ENCODE data around the gene ACTL7A.

GRCh38 chr9:108857572-108857971 lies 4.5 kb upstream of the ACTL7A start:
- no peak for TF ChIP-seq ZBTB49 (tag by site-specific recombination; IDR thresholded peaks at IDR 0.05; ENCODE audit: low read depth)
- no peak for TF ChIP-seq CTCF (tag by site-specific recombination; IDR thresholded peaks at IDR 0.05)
- no peak for TF ChIP-seq ZNF645 (tag by site-specific recombination; IDR thresholded peaks at IDR 0.05)
- no peak for TF ChIP-seq ZBTB20 (tag by site-specific recombination; IDR thresholded peaks at IDR 0.05)
- no peak for TF ChIP-seq ZNF449 (tag by site-specific recombination; IDR thresholded peaks at IDR 0.05)
- TF ChIP-seq ZNF175 (tag by site-specific recombination; IDR thresholded peaks at IDR 0.05) = no peak
- TF ChIP-seq PRDM2 (tag by site-specific recombination; IDR thresholded peaks at IDR 0.05; ENCODE audit: borderline replicate concordance) = no peak
- no peak for TF ChIP-seq BCL6B (tag by site-specific recombination; IDR thresholded peaks at IDR 0.05)
- TF ChIP-seq PBX3 (CRISPR knock-in tag; IDR thresholded peaks at IDR 0.05) = no peak
- TF ChIP-seq ZNF274 (IDR thresholded peaks at IDR 0.05; ENCODE audit: low read length) = no peak
- no peak for TF ChIP-seq ZNF274 (tag by site-specific recombination; IDR thresholded peaks at IDR 0.05; ENCODE audit: borderline replicate concordance)

Measured in HEK293 (cell line).